ENCODE measurements around the gene SARS1. TPM values are rescaled to one million over a fixed set of nuclear protein-coding genes. Genes with fewer than 3 reads are reported as not detected.

Gene SARS1
- total RNA-seq, 2 donors from 2014 or later: 123 to 132 TPM

GRCh38 chr1:109261006-109261405 lies 47.3 kb downstream of the SARS1 start:
- WGBS: 88% methylated on average over 16 of the region's 16 CpGs
- Histone ChIP-seq H3K27me3 (replicated peaks; ENCODE audit: insufficient read depth) (no peaks in the 10 kb centered on the region), H3K4me1 (replicated peaks) (no peaks in the 10 kb centered on the region), H3K9me3 (no peaks in the 10 kb centered on the region), H3K36me3 (no peaks in the 10 kb centered on the region), H3K4me3 (no peak overlapping the region), H3K27ac (no peak overlapping the region)
- TF ChIP-seq POLR2A (IDR thresholded peaks at IDR 0.05) (no peak), POLR2AphosphoS5 (IDR thresholded peaks at IDR 0.05) (no peak), CTCF (IDR thresholded peaks at IDR 0.05) (no peak)
- intact Hi-C loops (cut with DNase I): loop anchor here (5.0 kb wide), 1 partner anchor 141 kb away; no protein-coding TSS in a partner anchor
- DNase-seq (ENCODE audit: low spot score): no peak

DNA sequence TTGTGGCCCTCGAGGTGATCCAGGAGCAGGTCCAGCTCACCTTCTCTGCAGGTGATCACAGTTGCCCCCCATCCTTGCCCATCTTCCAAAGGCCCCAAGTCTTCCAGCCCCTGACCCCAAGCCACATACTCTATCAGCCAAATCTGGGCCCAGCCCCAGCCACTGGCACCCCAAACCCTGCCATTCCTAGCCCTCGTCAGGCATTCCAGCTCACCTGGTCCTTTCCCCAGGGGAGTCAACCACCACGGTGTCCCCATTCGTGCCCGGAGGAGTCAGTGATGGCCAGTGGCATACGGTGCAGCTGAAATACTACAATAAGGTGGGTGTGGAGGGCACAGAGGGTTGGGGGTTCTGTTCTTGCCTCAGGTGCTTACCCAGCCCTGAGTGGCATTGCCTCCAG lies 47.9 kb downstream of the SARS1 start:
- Histone ChIP-seq H3K27ac (no peak overlapping the region), H3K9me3 (no peaks in the 10 kb centered on the region), H3K27me3 (replicated peaks; ENCODE audit: insufficient read depth) (no peaks in the 10 kb centered on the region), H3K4me3 (no peak overlapping the region), H3K36me3 (no peaks in the 10 kb centered on the region), H3K4me1 (replicated peaks) (no peaks in the 10 kb centered on the region)
- TF ChIP-seq POLR2A (IDR thresholded peaks at IDR 0.05) (no peak), CTCF (IDR thresholded peaks at IDR 0.05) (no peak), POLR2AphosphoS5 (IDR thresholded peaks at IDR 0.05) (no peak)
- intact Hi-C loops (cut with DNase I): loop anchor here (5.0 kb wide), 1 partner anchor 141 kb away; no protein-coding TSS in a partner anchor
- DNase-seq (ENCODE audit: low spot score): no peak
- WGBS: 87% methylated on average over 6 of the region's 6 CpGs

DNA sequence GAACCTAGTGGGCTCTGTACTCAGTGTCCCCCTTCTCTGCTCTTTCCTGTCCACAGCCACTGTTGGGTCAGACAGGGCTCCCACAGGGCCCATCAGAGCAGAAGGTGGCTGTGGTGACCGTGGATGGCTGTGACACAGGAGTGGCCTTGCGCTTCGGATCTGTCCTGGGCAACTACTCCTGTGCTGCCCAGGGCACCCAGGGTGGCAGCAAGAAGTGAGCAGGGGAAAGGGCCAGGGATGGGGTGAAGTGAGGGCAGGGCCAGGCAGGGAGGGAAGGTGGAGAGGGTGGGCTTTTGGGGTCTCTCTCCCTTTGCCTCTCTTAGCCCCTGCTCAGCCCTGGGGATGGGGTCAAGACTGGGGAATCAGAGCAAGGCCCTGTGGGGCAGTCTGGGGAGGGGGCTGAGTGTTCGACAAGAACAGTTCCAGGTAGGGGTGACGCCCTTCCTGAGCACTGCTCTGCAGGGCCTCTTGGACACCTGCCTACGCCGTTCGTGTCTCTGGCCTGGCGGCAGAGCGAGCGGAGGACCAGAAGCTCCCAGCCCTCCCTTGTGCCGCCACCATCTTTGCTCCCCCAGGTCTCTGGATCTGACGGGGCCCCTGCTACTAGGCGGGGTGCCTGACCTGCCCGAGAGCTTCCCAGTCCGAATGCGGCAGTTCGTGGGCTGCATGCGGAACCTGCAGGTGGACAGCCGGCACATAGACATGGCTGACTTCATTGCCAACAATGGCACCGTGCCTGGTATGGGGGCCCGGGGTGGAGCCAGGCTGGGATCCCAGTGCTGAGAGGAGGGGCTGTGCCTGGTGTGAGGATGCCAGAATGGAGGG lies 48.7 kb downstream of the SARS1 start:
- WGBS: 61% methylated on average over 22 of the region's 22 CpGs
- no peaks in the 10 kb centered on the region for H3K9me3 ChIP-seq
- H3K27ac ChIP-seq: peak overlapping the region; percentile 51 to 54
- intact Hi-C loops (cut with DNase I): loop anchor here (5.0 kb wide), 1 partner anchor 140 kb away; no protein-coding TSS in a partner anchor
- no peaks in the 10 kb centered on the region for H3K4me1 ChIP-seq (replicated peaks)
- no peaks in the 10 kb centered on the region for H3K36me3 ChIP-seq
- no peak for DNase-seq (ENCODE audit: low spot score)
- TF ChIP-seq POLR2A (IDR thresholded peaks at IDR 0.05) (no peak), CTCF (IDR thresholded peaks at IDR 0.05) (no peak), POLR2AphosphoS5 (IDR thresholded peaks at IDR 0.05) (no peak)
- H3K4me3 ChIP-seq: no peak overlapping the region
- H3K27me3 ChIP-seq (replicated peaks; ENCODE audit: insufficient read depth): no peaks in the 10 kb centered on the region

DNA sequence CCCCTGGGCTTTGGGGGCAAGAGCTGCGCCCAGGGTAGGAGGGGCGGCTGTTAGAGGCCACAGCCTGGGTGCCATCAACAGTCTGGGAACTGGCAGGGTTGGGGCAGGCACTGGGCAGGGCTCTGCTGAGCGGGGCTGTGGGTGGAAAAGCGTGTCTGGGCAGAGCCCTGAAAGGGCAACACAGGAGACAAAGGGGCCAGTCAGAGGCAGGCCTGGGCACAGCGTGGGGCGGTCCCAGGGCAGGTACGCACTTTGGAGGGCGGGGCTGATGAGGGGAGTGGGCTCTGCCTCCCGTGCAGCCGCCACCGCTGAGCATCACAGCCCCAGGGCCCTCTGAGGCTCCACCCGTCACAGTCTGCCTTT lies 49.5 kb downstream of the SARS1 start:
- no peaks in the 10 kb centered on the region for H3K36me3 ChIP-seq
- TF ChIP-seq POLR2AphosphoS5 (IDR thresholded peaks at IDR 0.05) (no peak), POLR2A (IDR thresholded peaks at IDR 0.05) (peak; percentile 56)
- H3K9me3 ChIP-seq: no peaks in the 10 kb centered on the region
- 29% methylated on average over 12 of the region's 12 CpGs for WGBS
- H3K27me3 ChIP-seq (replicated peaks; ENCODE audit: insufficient read depth): no peaks in the 10 kb centered on the region
- intact Hi-C loops (cut with DNase I): loop anchor here (5.0 kb wide), 1 partner anchor 139 kb away; no protein-coding TSS in a partner anchor
- DNase-seq (ENCODE audit: low spot score): peak; percentile 87
- H3K4me1 ChIP-seq (replicated peaks): no peaks in the 10 kb centered on the region
- H3K27ac ChIP-seq: peak overlapping the region; percentile 51 to 54
- no peak overlapping the region for H3K4me3 ChIP-seq

DNA sequence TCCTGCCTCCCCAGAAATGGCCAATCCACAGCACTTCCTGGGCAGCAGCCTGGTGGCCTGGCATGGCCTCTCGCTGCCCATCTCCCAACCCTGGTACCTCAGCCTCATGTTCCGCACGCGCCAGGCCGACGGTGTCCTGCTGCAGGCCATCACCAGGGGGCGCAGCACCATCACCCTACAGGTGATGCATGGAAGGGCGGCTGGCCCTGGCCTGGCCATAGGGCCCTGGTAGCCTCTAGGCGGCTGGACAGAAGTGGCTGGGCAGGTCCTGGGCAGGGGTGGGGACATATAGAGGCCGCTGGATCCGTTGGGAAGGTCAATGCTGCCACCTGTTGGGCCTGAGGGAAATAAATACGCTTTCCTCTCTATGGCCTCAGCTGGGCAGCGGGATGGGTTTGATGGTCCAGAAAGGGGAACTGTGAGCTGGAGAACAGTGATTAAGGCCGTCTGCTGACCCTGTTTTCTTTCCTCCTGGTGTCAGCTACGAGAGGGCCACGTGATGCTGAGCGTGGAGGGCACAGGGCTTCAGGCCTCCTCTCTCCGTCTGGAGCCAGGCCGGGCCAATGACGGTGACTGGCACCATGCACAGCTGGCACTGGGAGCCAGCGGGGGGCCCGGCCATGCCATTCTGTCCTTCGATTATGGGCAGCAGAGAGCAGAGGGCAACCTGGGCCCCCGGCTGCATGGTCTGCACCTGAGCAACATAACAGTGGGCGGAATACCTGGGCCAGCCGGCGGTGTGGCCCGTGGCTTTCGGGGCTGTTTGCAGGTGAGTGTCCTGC lies 50.1 kb downstream of the SARS1 start:
- Histone ChIP-seq H3K27ac (peak overlapping the region; percentile 51 to 54), H3K4me3 (no peak overlapping the region), H3K36me3 (no peaks in the 10 kb centered on the region), H3K4me1 (replicated peaks) (no peaks in the 10 kb centered on the region), H3K27me3 (replicated peaks; ENCODE audit: insufficient read depth) (no peaks in the 10 kb centered on the region), H3K9me3 (no peaks in the 10 kb centered on the region)
- DNase-seq (ENCODE audit: low spot score): peak; percentile 90
- WGBS: 47% methylated on average over 25 of the region's 29 CpGs
- intact Hi-C loops (cut with DNase I): loop anchor here (5.0 kb wide), 1 partner anchor 139 kb away; no protein-coding TSS in a partner anchor
- peak; percentile 85 for TF ChIP-seq POLR2AphosphoS5 (IDR thresholded peaks at IDR 0.05)
- TF ChIP-seq POLR2A (IDR thresholded peaks at IDR 0.05): no peak
- TF ChIP-seq CTCF (IDR thresholded peaks at IDR 0.05): peak; percentile 87 to 100 (median 99)

All from prostate gland (tissue), 2 donors.